Suprapubic skin (tissue), 4 donors: Measurements from ENCODE around the gene HIF1AN. TPM values are rescaled to one million over a fixed set of nuclear protein-coding genes. Genes with fewer than 3 reads are reported as not detected.

Source experiments
- DNase-seq, 2 donors: peaks; one replicate each; pipeline ENCODE4 v3.0.0-alpha.2; 2019; ENCODE audit warnings: low spot score in 2 of 2
- H3K27ac ChIP-seq: fragments of 200-600 bp; sonication (generic); one replicate; pipeline ENCODE4 v1.5.1; 2019
- H3K27me3 ChIP-seq: fragments of 200-600 bp; sonication (generic); one replicate; pipeline ENCODE4 v1.5.1; 2019
- H3K36me3 ChIP-seq: fragments of 200-600 bp; sonication (generic); one replicate; pipeline ENCODE4 v1.5.1; 2019
- H3K4me1 ChIP-seq: fragments of 200-600 bp; sonication (generic); one replicate; pipeline ENCODE4 v1.5.1; 2019
- H3K4me3 ChIP-seq: fragments of 200-600 bp; sonication (generic); one replicate; pipeline ENCODE4 v1.5.1; 2019; ENCODE audit warnings: mild to moderate bottlenecking
- H3K9me3 ChIP-seq: fragments of 200-600 bp; sonication (generic); one replicate; pipeline ENCODE4 v1.5.1; 2019
- EP300 ChIP-seq: sonication (generic); formaldehyde crosslinking; IDR thresholded peaks from one replicate; pipeline ENCODE4 v1.6.1; 2017; ENCODE audit warnings: antibody characterized with exemption
- POLR2A ChIP-seq, 2 donors: fragments of 450-650 bp; IDR thresholded peaks; one replicate each; pipeline ENCODE4 v1.6.1; 2017; ENCODE audit warnings: antibody characterized with exemption in 2 of 2, mild to moderate bottlenecking in 2 of 2, moderate library complexity in 2 of 2
- POLR2AphosphoS5 ChIP-seq, 3 donors: sonication (generic); formaldehyde crosslinking; IDR thresholded peaks; one replicate each; pipeline ENCODE4 v1.6.1; 2017; ENCODE audit warnings: antibody characterized with exemption in 3 of 3
- WGBS: methylation state at CpG from one replicate; pipeline ENCODE4 v1.1.5; 2018; 5-methylcytosine and 5-hydroxymethylcytosine counted together
- total RNA-seq, 4 donors: library from RNA; depleted of rRNA; stranded (reverse); fragments of >200 nt; gene quantifications; one replicate each; pipeline ENCODE4 v1.1.0, GENCODE V29; 2016
- TF ChIP-seq, protein P1 (sequence below), 2 donors: fragments of 200-600 bp in 1 of 2; fragments of 450-650 bp in 1 of 2; sonication (generic) in 1 of 2; IDR thresholded peaks; one replicate each; pipeline ENCODE4 v1.5.1; 2016 to 2019; ENCODE audit warnings: antibody characterized with exemption in 2 of 2, mild to moderate bottlenecking in 1 of 2, moderate library complexity in 1 of 2

HIF1AN gene
- total RNA-seq, 4 donors from 2014 or later: 13.5 to 43.5 (median 22.1) TPM

DNA sequence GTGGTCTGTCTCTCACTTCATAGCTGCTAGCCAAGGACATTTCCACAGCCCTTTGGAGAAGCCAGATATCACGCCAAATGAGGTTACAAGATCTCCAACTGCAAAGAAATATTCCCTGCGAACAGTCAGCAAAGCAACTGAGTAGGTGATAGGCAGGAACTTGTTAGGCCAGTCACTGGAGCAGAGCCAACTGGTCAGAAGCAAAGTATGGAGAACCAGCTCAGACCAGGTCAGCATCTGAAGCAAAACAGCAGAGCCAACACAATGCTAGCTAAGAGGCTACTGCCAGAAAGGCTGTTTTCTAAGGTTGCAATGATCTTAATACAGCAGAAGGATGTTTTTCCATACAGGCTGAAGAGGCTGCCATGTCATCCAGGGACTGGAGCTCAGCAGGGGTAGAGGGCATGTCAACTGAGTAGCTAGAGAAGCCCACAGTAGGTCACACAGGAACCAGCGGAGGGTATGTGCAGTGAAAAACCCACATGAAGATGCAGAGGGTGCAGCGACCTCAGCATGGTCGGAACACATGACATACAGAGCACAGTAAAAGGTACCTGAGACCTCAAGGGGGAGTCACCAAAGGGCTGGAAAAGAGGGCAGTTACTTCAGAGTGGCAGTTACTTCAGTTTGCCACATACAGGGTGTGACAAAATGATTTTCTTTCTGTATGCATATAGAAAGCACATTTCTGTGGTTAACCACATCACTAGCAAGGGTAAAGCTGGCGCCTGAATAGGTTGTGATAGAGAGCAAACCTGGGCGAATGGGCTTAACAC, 25.0 kb upstream of the HIF1AN start:
- H3K4me1 ChIP-seq: no peaks in the 10 kb centered on the region
- H3K27ac ChIP-seq: no peak overlapping the region
- DNase-seq: no peak
- no peak overlapping the region for H3K4me3 ChIP-seq
- no peaks in the 10 kb centered on the region for H3K27me3 ChIP-seq
- no peaks in the 10 kb centered on the region for H3K9me3 ChIP-seq
- WGBS: 81% methylated on average over 7 of the region's 7 CpGs
- H3K36me3 ChIP-seq: peaks cover 22% of the 10 kb centered on the region
- TF ChIP-seq POLR2AphosphoS5 (IDR thresholded peaks at IDR 0.05): no peak
- TF ChIP-seq, protein P1, sequence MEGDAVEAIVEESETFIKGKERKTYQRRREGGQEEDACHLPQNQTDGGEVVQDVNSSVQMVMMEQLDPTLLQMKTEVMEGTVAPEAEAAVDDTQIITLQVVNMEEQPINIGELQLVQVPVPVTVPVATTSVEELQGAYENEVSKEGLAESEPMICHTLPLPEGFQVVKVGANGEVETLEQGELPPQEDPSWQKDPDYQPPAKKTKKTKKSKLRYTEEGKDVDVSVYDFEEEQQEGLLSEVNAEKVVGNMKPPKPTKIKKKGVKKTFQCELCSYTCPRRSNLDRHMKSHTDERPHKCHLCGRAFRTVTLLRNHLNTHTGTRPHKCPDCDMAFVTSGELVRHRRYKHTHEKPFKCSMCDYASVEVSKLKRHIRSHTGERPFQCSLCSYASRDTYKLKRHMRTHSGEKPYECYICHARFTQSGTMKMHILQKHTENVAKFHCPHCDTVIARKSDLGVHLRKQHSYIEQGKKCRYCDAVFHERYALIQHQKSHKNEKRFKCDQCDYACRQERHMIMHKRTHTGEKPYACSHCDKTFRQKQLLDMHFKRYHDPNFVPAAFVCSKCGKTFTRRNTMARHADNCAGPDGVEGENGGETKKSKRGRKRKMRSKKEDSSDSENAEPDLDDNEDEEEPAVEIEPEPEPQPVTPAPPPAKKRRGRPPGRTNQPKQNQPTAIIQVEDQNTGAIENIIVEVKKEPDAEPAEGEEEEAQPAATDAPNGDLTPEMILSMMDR (IDR thresholded peaks at IDR 0.05): no peak
- TF ChIP-seq POLR2A (IDR thresholded peaks at IDR 0.05): no peak
- TF ChIP-seq EP300: no peak

DNA sequence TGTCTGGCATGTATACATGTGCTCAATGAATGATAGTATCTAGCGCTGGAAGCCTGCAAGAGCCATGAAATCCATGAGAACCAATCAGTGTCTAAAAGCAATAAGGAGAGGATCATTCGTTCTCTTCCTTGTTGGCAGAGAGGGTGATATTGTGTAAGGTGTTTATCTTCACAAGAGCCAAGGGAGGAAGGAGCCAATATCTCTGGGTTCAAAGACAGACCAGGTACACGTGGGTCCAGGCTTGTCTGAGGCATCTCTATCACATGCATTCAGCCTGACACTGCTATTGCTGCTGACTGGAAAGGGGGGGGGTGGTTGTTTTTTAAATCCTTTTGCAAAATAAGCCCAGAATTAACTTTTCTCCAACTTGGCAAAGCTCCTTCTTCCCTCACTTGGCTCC, 20.1 kb upstream of the HIF1AN start:
- Histone ChIP-seq H3K4me3 (no peak overlapping the region), H3K4me1 (peaks cover 14% of the 10 kb centered on the region), H3K27me3 (peaks cover 5% of the 10 kb centered on the region), H3K36me3 (peaks cover 3% of the 10 kb centered on the region), H3K27ac (no peak overlapping the region), H3K9me3 (no peaks in the 10 kb centered on the region)
- no peak for TF ChIP-seq POLR2AphosphoS5 (IDR thresholded peaks at IDR 0.05)
- TF ChIP-seq EP300: no peak
- TF ChIP-seq POLR2A (IDR thresholded peaks at IDR 0.05): no peak
- TF ChIP-seq, protein P1 (IDR thresholded peaks at IDR 0.05): no peak
- 60% methylated on average over 3 of the region's 3 CpGs for WGBS
- DNase-seq: no peak

DNA sequence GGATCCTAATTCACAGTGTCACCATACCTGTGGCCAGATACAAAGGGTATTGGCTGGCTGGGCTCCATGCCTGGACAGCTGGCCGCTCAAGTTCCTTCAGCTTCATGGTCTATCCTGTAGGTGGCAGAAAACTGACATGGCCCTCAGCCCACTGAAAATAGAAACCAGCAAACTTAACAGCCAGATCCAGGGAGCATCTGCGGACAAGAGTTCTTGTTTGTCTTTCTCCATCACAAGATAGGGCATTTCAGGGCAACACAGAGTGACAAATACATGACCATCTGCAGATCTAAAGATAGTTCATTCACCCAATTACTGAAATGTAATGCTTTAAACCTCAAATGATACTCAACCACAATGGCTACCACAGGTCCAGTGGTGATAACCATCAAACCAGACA, 18.9 kb upstream of the HIF1AN start:
- Histone ChIP-seq H3K4me3 (no peak overlapping the region), H3K36me3 (no peaks in the 10 kb centered on the region), H3K27ac (no peak overlapping the region), H3K27me3 (peaks cover 5% of the 10 kb centered on the region), H3K4me1 (peaks cover 14% of the 10 kb centered on the region), H3K9me3 (no peaks in the 10 kb centered on the region)
- no peak for DNase-seq
- 81% methylated on average over 2 of the region's 2 CpGs for WGBS
- no peak for TF ChIP-seq POLR2A (IDR thresholded peaks at IDR 0.05)

DNA sequence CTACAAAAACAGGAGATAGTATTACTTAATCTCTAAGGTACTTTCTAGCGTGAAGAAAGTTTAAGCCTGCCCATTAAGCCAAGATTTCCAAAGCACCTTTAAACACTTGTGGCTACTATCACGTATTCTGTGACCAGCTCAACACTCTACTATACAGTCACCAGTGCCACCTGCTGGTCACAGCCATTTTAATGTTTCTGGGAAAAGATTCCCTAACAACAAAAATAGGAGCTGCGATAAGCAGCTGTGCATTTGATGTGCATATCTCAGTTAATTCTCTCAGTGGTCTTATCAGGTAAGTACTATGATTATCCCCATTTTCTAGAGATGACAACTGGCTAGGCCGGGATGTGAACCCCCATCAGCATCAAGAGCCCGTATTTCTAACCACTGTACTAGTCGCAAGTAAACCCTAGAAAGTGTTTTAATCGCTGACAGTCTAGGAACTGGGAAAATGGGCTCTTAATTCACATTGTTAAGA, 16.9 kb upstream of the HIF1AN start:
- H3K27ac ChIP-seq: no peak overlapping the region
- WGBS: 18% methylated on average over 7 of the region's 7 CpGs

DNA sequence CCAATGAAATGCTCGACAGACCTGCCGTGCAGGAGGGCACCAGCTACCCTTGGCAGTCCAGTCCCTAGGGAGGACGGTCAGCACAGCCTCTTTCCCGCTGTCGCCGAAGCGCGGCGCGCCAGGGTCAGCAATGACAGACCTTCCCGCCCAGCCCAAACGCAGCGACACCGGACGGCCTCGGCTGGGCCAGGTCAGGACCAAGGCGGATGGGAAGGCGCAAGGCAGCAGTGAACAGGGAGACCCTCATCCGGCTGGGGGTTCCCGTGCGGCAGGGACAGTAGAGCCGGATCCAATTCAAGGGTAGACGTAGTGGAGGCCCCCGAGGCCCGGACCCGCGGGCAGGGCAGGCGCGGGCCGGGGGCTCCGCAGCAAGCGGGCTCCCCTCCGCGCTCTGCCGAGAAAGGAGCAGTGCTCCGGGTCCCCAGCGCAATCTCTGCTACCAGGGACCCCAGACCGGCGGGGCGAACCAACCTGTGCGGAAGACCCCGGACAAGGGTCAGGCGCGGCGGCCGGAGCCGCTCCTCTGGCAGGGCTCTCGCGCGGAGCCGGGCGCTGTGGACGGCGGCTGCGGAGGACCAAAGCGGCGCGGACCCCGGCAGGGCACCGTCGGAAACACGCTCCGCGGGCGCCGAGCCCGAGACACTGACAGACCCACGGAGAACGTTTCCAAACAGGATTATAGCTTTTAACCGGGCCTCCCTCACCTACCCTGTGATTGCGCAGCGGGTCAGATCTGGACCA, 16.3 kb upstream of the HIF1AN start, which contains the start of gene SEC31B:
TSS of gene SEC31B (minus strand) at position 551 of the 741 bp plus-strand sequence. CDS start 2,909 bp downstream, outside the sequence.
- no peak for DNase-seq
- peak within 1 kb of the TSS; percentile 48 for H3K4me3 ChIP-seq
- TF ChIP-seq, protein P1 (IDR thresholded peaks at IDR 0.05): no peak
- TF ChIP-seq POLR2A (IDR thresholded peaks at IDR 0.05) (no peak), EP300 (no peak), POLR2AphosphoS5 (IDR thresholded peaks at IDR 0.05) (no peak)

More for the DNA sequence above, 16.9 kb upstream of the HIF1AN start:
- peak overlapping the region; percentile 48 for H3K4me3 ChIP-seq
- peaks cover 11% of the 10 kb centered on the region for H3K36me3 ChIP-seq
- no peaks in the 10 kb centered on the region for H3K9me3 ChIP-seq
- H3K27me3 ChIP-seq: peaks cover 5% of the 10 kb centered on the region
- DNase-seq: no peak
- TF ChIP-seq EP300: no peak
- TF ChIP-seq, protein P1 (IDR thresholded peaks at IDR 0.05): peak; percentile 45 to 55
- peaks cover 14% of the 10 kb centered on the region for H3K4me1 ChIP-seq

More for the DNA sequence above, 16.3 kb upstream of the HIF1AN start, which contains the start of gene SEC31B:
- H3K27me3 ChIP-seq: peaks cover 5% of the 10 kb centered on the region
- H3K27ac ChIP-seq: no peak within 1 kb of the TSS
- H3K4me1 ChIP-seq: peaks cover 14% of the 10 kb centered on the region
- WGBS: 26% methylated on average over 18 of the region's 72 CpGs
- H3K9me3 ChIP-seq: no peaks in the 10 kb centered on the region
- peaks cover 18% of the 10 kb centered on the region for H3K36me3 ChIP-seq
